Endothelial cell of umbilical vein (primary cell): ENCODE data around the gene PLEKHD1.

ENCODE experiments used
- EZH2 ChIP-seq: IDR thresholded peaks from 2 replicates; pipeline ENCODE4 v1.6.1; 2012; ENCODE audit warnings: borderline replicate concordance, low read depth, mild to moderate bottlenecking, moderate library complexity, low read length, inconsistent platforms; ENCODE audit not compliant: severe bottlenecking
- GATA2 ChIP-seq: IDR thresholded peaks from 2 replicates; pipeline ENCODE4 v1.7.0; 2011; ENCODE audit warnings: low read depth, mild to moderate bottlenecking, moderate library complexity, mixed read lengths, low read length; ENCODE audit not compliant: insufficient read length, insufficient read depth
- POLR2AphosphoS5 ChIP-seq: IDR thresholded peaks from 2 replicates; pipeline ENCODE4 v1.6.1; 2012; ENCODE audit warnings: low read depth, mild to moderate bottlenecking, control low read depth, low read length, moderate library complexity; ENCODE audit not compliant: insufficient read depth
- TF ChIP-seq, protein P1 (sequence below), 2 donors: IDR thresholded peaks; 1 replicate in 1 of 2; 2 replicates in 1 of 2; pipeline ENCODE4 v1.5.1; 2011; ENCODE audit warnings: low read length in 2 of 2, mild to moderate bottlenecking in 2 of 2, moderate library complexity in 2 of 2, control low read depth in 1 of 2, inconsistent platforms in 1 of 2, low read depth in 1 of 2; ENCODE audit not compliant: insufficient read depth in 1 of 2; ENCODE audit errors: extremely low read depth in 1 of 2

DNA sequence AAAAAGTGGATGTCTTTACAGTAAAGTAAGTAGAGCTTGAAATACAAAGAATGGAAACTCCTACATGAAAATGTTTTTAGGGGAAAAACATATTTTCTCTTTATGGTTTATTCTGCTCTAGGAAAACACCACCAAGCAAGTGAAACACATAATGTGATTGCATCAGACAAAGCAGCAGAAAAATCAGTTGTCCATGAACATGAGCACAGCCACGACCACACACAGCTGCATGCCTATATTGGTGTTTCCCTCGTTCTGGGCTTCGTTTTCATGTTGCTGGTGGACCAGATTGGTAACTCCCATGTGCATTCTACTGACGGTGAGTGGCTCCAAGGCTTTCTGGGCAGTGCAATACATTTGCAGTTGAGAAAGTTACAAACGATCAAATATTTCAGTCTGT is 42.6 kb upstream of the PLEKHD1 start:
- TF ChIP-seq GATA2 (no peak), POLR2AphosphoS5 (no peak), EZH2 (no peak)
- TF ChIP-seq, protein P1, sequence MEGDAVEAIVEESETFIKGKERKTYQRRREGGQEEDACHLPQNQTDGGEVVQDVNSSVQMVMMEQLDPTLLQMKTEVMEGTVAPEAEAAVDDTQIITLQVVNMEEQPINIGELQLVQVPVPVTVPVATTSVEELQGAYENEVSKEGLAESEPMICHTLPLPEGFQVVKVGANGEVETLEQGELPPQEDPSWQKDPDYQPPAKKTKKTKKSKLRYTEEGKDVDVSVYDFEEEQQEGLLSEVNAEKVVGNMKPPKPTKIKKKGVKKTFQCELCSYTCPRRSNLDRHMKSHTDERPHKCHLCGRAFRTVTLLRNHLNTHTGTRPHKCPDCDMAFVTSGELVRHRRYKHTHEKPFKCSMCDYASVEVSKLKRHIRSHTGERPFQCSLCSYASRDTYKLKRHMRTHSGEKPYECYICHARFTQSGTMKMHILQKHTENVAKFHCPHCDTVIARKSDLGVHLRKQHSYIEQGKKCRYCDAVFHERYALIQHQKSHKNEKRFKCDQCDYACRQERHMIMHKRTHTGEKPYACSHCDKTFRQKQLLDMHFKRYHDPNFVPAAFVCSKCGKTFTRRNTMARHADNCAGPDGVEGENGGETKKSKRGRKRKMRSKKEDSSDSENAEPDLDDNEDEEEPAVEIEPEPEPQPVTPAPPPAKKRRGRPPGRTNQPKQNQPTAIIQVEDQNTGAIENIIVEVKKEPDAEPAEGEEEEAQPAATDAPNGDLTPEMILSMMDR (IDR thresholded peaks at IDR 0.05; ENCODE audit: extremely low read depth in 1 of 2, insufficient read depth in 1 of 2, low read depth in 1 of 2, low read length in 2 of 2): no peak
